Nephron (organoid): Measurements from ENCODE around the gene CARD19.

Experiments
- H3K27ac Mint-ChIP-seq, 3 experiments: 2 replicates each; pipeline ENCODE4 v1.8.0; 2020; ENCODE audit warnings: mixed read lengths in 3 of 3, mild to moderate bottlenecking in 2 of 3, moderate library complexity in 1 of 3
- H3K27me3 Mint-ChIP-seq: 2 replicates; pipeline ENCODE4 v1.8.0; 2021; ENCODE audit warnings: low read depth, mild to moderate bottlenecking, moderate library complexity, mixed read lengths
- H3K36me3 Mint-ChIP-seq: 2 replicates; pipeline ENCODE4 v1.8.0; 2020; ENCODE audit warnings: low read depth, mixed read lengths
- H3K4me1 Mint-ChIP-seq: 2 replicates; pipeline ENCODE4 v1.8.0; 2020; ENCODE audit warnings: mixed read lengths
- H3K4me3 Mint-ChIP-seq, 3 experiments: 2 replicates each; pipeline ENCODE4 v1.8.0; 2020; ENCODE audit warnings: mild to moderate bottlenecking in 3 of 3, mixed read lengths in 3 of 3, moderate library complexity in 2 of 3
- H3K9me3 Mint-ChIP-seq: 2 replicates; pipeline ENCODE4 v1.8.0; 2020; ENCODE audit warnings: mixed read lengths
- CTCF ChIP-seq, 3 experiments: fragments of 200-600 bp; sonication (generic); IDR thresholded peaks; one replicate each; pipeline ENCODE4 v1.5.0; 2021; ENCODE audit warnings: antibody characterized with exemption in 3 of 3; ENCODE audit not compliant: unreplicated experiment in 3 of 3

The CARD19 gene

GRCh38 chr9:93061791-93062763 lies 33.9 kb upstream of the CARD19 start:
- no peaks in the 10 kb centered on the region for H3K36me3 Mint-ChIP-seq
- peaks cover 30% of the 10 kb centered on the region for H3K4me1 Mint-ChIP-seq
- H3K4me3 Mint-ChIP-seq, result peak overlapping the region in 1 of 3 experiments; percentile 43
- H3K9me3 Mint-ChIP-seq, result no peaks in the 10 kb centered on the region
- H3K27ac Mint-ChIP-seq, result peak overlapping the region; percentile 8 to 90 (median 48)
- TF ChIP-seq CTCF (IDR thresholded peaks at IDR 0.05; ENCODE audit: unreplicated experiment in 3 of 3), result no peak
- peaks cover 18% of the 10 kb centered on the region for H3K27me3 Mint-ChIP-seq

DNA sequence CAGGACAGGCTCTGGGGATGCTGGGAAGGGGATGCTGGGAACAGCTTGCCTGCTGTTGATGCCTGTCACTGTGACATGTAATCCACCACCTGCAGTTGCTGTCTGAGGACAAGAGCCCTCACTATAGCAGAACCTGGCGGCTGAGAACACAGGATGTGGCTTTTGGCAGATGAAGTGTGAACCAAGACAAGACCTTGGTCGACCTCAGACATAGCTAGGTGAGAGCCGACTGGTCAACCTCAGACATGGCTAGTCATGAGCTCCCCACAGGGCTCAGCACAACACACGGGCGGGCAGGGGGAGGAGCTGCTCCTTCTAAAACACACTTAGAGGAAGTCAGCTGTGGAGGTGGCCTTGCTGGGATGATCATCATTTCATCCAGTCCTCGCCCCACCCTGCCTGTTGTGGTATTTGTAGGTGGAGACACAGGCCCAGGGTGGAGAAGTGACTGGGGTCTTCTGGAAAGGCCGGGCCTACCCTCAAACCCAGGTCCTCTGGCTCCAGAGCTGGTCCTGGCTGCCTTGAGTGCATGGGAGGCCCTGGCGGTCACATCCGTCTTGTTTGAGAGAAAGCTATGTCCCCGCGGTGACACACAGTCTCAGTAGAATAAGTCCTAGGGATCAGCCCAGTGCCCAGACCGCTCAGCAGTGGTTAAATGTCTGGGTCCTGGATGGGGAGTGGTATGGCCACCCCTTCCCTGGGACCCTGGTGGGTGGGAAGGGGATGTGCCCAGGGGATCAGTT lies 31.5 kb upstream of the CARD19 start:
- H3K4me1 Mint-ChIP-seq, result peaks cover 25% of the 10 kb centered on the region
- no peak overlapping the region for H3K27ac Mint-ChIP-seq
- H3K4me3 Mint-ChIP-seq, result no peak overlapping the region
- H3K36me3 Mint-ChIP-seq, result no peaks in the 10 kb centered on the region
- H3K27me3 Mint-ChIP-seq, result peaks cover 15% of the 10 kb centered on the region
- H3K9me3 Mint-ChIP-seq, result no peaks in the 10 kb centered on the region
- no peak for TF ChIP-seq CTCF (IDR thresholded peaks at IDR 0.05; ENCODE audit: unreplicated experiment in 3 of 3)

- Mint-ChIP-seq H3K4me1 (peaks cover 25% of the 10 kb centered on the region), H3K4me3 (no peak overlapping the region), H3K9me3 (no peaks in the 10 kb centered on the region), H3K27me3 (peaks cover 13% of the 10 kb centered on the region), H3K36me3 (no peaks in the 10 kb centered on the region), H3K27ac (no peak overlapping the region)
- no peak for TF ChIP-seq CTCF (IDR thresholded peaks at IDR 0.05; ENCODE audit: unreplicated experiment in 3 of 3)
These were observed 30.8 kb upstream of the CARD19 start for GRCh38 chr9:93065135-93065720.

DNA sequence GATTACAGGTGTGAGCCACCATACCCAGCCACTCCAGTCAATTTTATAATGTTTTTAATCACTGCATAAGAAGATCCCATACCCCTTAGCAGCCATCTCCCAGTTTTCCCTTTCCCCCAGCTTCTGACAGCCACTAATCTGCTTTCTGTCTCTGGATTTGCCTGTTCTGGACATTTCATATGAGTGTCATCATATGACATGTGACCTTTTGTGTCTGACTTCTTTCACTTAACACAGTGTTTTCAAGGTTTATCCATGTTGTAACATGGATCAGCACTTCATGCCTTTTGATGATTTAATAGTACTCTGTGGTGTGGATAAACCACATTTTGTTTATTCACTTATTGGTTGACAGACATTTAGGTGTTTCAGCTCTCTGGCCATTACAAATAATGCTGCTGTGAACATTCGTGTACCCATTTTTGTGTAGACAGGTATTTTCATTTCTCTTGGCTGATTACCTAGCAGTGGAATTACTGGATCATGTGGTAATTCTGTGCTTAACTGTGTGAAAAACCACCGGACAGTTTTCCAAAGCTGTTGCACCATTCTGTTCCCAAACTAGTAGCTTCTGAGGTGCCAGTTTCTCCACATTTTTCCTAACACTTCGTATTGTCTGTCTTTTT lies 28.9 kb upstream of the CARD19 start:
- no peaks in the 10 kb centered on the region for H3K36me3 Mint-ChIP-seq
- H3K4me1 Mint-ChIP-seq, result peaks cover 15% of the 10 kb centered on the region
- no peak overlapping the region for H3K4me3 Mint-ChIP-seq
- no peak overlapping the region for H3K27ac Mint-ChIP-seq
- TF ChIP-seq CTCF (IDR thresholded peaks at IDR 0.05; ENCODE audit: unreplicated experiment in 3 of 3), result no peak
- peaks cover 5% of the 10 kb centered on the region for H3K27me3 Mint-ChIP-seq
- no peaks in the 10 kb centered on the region for H3K9me3 Mint-ChIP-seq

DNA sequence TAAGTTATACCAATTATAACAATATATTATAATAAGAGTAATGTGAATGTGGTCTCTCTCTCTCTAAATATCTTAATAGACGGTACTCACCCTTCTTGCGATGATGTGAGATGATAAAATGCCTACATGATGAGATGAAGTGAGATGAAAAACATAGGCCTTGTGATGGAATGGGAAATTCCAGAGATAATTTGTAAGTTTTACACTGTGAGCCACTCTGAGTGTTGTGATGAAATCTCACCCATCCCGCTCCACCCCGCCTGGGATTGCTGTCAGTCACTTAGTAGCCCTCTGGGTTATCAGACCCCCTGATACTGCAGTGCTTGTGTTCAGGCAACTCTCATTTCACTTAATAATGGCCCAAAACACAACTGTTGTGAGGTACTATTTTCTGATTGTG lies 27.1 kb upstream of the CARD19 start:
- Mint-ChIP-seq H3K27ac (no peak overlapping the region), H3K36me3 (no peaks in the 10 kb centered on the region)

More for the DNA sequence above, 27.1 kb upstream of the CARD19 start:
- peaks cover 17% of the 10 kb centered on the region for H3K4me1 Mint-ChIP-seq
- H3K9me3 Mint-ChIP-seq, result no peaks in the 10 kb centered on the region
- no peak overlapping the region for H3K4me3 Mint-ChIP-seq
- TF ChIP-seq CTCF (IDR thresholded peaks at IDR 0.05; ENCODE audit: unreplicated experiment in 3 of 3), result no peak
- no peaks in the 10 kb centered on the region for H3K27me3 Mint-ChIP-seq
